DMS 273 treated with DMSO at 0.1 percent for 48 hours (cell line): ENCODE measurements around the gene WIPF2.
A peak's percentile ranks its signal among the peaks of the same experiment; 100 is the strongest.
"Not testable (repeated sequence)": the region's sequence is repeated elsewhere in the genome, so short reads cannot be mapped to it uniquely, and the experiment has no call there.

ENCODE experiments used
- DNase-seq: peaks from one replicate; lab custom pipeline; 2025; lab: John Stamatoyannopoulos, UW

Gene WIPF2

DNA sequence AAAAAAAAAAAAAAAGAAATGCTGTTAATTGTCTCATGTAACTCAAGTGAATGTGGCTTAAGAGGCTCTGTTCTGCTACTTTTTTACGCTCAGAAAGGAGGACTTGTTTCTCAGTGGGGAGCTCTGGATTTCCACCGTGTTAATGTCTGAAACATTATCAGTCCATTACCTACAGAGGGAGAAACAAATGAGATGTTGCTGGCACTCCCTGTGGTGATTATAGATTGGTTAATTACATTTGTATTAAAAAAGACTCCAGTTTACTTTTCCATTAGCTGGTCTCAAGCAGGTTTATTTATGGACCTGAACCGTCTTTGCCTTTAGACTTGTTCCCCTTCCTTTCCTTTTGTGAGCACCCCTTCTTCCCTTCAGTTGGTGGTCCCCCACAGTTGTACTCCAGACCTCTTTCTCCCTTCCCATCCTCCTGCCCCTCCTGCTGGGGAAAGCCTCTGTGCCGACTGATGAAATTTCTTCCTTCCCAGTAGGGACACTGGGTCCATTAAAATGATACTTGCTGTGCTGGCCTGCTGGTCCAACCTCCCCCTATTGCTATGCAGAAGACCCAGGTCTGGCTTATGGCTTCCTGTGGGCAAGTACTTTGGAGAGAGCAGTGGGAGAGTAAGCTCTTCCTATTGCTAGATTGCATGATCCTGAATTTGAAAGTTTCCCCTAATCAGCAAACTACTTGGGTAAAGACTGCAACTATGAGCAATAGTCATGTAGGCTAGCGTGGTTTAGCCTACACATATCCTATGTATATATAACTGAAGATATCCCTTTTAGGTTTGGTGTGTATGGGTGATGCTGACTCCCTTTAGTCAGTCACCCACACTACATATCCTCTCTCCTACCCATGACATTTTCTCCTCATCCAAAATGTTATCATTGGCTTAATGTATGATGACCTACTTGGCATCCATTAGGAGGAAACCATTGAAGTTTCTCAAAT is 76.7 kb downstream of the WIPF2 start:
- DNase-seq: no peak

DNA sequence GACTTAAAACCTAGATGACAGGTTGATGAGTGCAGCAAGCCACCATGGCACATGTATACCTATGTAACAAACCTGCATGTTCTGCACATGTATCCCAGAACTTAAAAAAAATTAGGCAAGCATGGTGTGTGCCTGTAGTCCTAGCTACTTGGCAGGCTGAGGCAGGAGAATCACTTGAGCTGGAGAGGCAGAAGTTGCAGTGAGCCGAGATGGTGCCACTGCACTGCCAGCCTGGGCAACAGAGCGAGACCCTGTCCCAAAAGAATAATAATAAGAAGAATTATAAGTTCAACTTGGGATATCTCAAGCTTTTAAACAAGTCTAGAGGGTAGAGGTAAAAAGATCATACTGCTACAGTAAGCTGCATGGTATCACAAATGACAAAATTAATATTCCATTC is 78.4 kb downstream of the WIPF2 start:
- DNase-seq: no peak

DNA sequence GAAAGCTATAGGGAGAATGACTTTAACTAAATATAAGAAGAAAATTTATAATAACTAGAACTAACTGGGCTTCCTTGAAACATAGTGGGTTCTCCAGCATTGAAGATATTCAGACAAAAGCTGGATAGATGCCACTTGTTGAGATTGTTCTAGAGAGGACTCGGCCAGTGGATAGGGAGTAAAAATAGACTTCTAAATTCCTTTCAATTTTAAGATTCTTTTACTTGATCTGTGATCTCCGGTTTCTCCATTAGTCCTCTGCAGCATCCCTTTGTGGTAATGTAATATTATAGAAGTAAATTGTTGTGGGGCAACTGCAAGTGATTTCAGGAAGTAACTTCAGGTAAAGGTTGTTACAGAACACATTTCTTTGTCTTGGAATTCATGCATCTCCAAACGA is 79.6 kb downstream of the WIPF2 start:
- DNase-seq: no peak

DNA sequence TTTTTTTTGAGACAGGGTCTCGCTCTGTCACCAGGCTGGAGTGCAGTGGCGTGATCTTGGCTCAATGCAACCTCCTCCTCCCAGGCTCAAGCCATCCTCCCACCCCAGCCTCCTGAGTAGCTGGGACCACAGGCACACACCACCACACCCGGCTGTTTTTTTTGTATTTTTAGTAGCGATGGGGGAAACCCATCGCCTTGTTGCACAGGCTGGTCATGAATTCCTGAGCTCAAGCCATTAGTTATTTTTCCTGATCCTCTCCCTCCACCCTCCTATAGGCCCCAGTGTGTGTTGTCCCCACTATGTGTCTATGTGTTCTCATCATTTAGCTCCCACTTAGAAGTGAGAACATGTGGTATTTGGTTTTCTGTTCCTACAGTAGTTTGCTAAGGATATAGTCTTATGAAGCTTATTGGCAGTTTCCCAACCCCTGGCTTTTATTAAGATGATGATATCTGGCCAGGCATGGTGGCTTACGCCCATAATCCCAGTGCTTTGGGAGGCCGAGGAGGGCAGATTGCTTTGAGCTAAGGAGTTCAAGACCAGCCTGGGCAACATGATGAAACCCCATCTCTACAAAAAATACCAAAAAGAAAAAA is 80.2 kb downstream of the WIPF2 start:
- DNase-seq: not testable (repeated sequence)

DNA sequence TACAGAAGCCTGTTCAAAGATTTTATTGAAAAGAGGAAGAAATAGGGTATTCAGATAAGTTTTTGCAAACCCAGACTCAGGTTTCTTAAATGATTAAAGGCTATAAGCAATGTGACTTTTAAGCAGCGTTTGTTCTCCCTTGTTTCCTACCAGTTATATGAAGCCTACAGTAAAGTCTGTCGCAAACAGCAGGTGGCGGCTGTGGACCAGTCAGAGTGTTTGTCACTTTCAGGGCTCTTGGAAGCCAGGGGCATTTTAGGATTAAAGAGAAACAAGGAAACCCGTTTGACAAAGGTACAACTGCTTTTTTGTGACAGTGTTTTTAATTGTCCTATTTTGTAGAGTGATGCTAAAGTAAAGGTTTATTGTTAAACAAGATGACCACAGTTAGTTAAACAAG is 82.2 kb downstream of the WIPF2 start:
- DNase-seq: no peak

DNA sequence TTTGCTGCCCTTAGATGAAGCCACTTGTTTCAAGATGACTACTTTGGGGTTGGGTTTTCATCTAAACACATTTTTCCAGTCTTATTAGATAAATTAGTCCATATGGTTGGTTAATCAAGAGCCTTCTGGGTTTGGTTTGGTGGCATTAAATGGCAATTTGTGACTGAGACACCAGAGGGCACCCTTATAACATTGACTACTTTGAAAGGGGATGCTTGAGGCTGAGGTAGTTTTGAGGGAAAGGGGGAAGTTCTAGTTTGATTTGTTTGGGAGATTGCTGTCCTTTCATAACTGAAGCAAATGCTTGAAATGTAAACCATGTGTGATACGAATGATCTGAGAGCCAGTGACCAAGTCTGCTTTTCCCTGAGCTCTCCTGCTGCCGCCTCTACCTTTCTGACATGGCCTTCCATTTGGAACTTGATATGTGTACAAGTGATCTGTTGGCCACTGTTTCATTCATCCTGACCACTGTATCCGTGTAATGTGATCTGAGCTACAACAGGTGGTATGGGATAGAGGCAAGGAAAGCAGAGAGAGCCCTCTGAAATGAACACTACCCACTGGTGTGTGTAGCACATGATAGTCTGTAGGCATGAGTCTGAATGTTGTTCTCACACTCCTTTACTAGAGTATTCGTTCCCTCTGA is 84.0 kb downstream of the WIPF2 start:
- peak; percentile 77 for DNase-seq

DNA sequence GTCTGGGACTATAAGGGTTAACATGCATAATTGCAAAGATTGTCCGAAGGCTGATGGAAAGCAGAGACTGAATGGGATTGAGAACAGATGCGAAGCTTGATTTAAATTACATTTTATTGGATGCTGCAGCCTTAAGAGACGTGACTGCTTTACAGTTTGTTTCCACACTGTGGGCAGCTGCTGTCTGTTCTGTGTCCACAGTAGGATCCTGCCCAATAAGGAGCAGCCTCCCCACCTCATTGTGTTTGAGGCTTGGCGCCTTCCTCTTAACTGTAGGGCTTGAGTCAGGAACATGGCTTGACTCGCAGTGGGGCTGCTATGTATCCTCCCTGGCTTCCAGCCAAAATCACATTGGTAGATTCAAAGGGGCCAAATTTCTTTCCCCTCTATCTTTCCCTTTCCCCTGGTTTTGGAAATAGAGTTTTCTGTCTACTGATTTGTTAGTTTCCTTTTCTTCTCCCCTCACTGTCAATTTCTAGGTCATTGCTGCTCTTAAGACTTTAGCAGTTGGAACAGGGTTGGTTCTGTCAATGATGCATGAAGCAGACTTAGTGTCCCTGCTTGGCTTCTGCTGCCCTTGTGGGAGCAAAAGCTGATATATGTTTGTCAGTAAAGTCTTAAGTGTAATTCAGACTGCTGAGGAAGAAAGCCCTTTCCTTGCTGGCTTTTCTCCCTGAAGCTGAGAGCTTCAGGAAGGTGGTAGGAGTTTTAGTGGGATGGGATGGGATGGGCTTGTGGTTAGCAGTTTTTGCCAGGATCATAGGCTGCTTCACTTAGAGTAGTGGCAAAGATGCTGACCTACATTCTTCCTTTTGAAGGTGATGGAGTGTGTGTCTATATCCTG is 84.8 kb downstream of the WIPF2 start:
- DNase-seq: peak; percentile 48

DNA sequence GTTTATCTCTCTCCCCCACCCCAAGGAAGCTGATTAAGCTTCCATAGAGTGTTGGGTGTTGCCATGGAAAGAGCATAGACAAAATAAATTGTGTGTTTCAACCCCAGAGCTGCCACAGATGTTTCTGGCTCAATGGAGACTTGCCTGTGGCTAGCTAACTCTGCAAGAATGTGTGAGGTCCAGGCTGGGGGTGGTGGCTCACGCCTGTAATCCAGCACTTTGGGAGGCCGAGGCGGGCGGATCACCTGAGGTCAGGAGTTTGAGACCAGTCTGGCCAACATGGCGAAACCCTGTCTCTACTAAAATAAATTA is 85.4 kb downstream of the WIPF2 start:
- not testable (repeated sequence) for DNase-seq

DNA sequence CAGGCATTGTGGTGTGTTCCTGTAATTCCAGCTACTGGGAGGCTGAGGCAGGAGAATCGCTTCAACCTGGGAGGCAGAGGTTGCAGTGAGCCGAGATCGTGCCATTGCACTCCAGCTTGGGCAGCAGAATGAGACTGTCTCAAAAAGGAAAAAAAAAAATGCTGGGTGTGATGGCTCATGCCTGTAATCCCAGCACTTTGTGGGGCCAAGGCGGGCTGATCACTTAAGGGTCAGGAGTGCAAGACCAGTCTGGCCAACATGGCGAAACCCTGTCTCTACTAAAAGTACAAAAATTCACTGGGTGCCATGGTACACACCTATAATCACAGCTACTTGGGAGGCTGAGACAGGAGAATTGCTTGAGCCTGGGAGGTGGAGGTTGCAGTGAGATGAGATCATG is 85.8 kb downstream of the WIPF2 start:
- not testable (repeated sequence) for DNase-seq

DNA sequence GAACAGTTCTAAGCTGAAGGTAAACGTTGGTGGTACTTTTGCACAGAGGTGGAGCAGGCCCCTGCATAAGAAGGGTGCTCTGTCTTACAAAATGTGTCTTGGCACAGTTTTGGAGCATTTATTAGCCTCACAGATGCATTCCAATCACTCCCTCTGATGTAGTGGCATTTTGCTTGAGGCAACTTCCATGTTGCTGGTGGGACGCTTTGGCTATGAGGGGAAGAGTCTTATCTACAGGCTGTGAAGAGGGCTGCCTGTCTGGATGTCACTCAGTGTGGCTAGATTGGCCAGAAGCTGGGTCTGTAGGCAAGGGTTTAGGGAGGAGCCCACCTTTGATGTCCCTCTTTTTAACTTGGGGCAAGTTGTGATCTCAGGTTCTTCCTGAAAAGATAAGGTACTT is 87.3 kb downstream of the WIPF2 start:
- DNase-seq: no peak

DNA sequence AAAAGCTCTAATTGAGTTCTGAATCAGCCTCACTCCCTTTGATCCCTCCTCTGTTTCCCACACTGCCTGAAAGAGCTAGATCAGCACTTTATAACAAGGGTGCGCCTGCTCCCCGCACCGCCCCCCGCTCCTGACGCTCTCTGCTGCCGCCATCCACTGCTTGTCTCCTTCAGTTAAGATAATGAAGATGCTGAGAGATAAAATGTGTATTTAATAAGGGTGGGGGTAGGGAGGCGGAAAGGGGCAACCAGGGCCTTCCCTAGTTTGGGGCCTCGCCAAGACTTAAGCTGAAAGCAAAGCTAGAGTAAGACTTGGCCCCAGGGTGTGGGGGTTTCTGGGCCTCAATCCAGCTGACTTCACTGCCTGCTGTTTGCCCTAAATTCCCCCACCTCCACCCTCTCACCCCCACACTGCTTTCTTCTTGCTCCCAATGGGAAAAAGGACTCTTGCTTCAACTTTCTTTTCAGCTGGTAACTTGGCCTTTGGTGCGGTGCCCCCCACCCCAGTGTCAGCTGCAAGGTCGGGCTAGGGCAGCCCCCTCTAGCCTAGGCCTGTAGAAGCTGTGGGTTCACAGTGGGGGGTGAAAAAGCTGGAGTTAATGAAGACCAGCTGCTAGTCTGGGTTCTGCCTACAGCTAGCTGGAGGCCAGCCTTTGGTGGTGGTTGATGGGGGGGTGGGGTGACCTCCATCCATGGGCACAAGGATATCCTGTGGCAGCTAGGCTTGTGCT is 88.1 kb downstream of the WIPF2 start:
- peak; percentile 90 for DNase-seq

DNA sequence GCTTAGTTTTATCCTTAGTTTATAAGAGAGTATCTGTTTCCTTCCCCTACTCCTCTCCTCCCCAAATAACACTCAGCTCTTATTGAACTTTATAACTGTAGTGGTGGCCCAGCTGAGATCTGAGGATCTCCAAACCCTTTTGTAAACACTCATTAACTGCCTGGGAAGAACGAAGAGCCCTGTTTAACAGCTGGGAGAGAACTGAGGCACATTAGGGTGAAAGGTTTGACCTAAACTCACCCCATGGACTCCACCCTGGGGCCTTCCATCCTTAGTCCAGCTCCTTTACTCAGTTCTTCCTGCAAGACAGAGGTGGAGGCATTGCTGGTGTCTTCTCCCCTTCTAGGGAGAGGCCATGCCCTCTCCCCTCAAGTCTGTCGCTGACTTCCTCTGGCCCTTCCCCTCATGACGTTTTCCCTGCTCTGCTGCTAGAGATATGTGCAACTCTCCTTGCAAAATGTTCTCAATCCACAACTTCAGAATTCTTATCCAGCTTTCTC is 88.7 kb downstream of the WIPF2 start:
- DNase-seq: no peak

DNA sequence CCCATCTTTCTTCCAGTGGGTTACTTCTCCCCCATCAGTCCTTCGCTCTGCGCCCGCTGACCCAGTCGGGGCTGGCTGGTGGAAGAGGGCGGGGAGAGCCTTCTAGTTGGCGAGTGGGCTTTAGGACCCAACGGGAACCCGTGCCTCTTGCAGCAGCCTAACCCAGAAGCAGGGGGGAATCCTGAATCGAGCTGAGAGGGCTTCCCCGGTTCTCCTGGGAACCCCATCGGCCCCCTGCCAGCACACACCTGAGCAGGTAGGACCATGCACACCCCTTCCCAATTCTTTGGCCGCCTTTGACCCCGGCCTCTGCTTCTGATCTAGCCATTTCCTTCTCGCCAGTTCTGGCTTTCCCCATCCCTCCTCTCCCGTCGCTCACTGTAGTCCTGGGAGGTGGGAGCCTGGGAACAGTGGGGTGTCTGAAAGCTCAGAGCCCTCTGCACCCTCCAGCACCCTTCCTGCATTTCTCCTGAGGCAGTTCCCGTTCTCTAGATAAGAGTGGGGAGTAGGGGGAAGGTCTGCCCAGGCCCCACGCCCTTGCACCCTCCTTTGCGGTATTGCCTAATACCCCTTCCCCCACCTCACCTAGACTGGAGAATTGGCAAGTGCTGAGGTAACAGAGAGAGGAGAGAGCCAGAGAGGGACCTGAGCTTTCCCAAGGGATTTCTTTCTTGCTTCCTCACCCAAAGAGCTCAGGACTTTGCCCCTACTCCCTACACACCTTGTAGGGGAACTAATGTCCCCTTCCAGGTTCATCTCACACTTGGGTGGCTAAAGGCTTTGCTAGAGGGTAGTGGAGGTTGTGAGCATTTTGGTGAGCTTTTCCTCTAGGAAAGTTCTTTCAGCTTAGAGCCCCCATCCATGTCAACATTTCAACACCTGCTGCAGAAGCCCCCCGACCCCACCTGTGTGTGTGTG is 90.2 kb downstream of the WIPF2 start, which contains the start of gene RARA:
RARA (plus strand) TSS at position 150 of the 918 bp plus-strand sequence. CDS start 22,039 bp downstream, outside the sequence.
- peak; percentile 29 for DNase-seq

DNA sequence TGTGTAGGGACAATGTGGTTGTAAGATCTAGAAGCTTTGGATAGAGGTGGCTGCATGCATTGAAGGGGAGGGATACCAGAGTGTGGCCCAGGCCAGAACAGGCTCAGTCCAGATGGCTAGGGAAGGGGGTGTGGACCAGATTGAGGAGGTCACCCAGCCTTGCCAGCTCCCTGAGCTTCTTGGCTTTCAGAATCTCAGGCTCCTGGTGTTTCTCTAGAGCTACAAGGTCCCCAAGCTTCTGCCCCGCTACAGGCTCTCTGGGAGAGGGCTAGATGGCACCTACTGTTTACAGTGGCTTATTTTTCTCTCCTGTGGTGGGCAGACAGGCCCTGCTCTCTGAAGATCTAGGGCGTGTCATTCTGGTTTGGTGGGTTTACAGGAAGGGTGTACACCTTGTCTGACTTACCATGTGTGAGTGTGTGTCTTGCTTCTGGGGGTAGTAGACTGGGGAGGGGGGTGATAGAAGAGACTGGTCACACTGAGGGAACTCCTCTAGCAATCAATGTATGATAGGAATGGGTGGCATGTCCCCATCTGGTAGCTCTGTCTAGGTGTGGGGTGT is 90.9 kb downstream of the WIPF2 start:
- no peak for DNase-seq

DNA sequence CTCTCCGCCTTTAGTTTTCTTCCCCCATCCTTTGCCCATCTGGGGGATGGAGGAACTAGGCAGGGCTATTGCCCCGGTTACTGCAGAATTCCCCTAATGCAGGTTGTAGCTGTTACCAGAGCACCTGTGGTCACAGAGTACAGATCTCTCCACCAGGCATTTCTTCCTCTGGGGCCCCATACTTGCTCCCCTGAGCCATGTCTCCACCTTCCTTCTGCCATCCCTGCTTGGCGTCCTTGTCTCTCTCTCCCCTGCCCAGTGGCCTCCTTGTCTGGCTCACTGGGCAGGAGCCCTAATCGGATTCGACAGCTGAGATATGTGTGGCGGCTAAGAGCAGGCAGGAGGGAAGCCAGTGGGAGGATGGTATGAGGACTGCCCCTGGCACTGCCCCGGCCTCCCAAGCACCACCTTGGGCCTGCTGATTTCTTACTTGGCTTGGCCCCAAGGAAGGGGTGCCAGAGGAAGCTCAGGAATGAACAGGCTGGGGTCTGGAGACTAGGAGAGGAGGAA is 91.8 kb downstream of the WIPF2 start:
- DNase-seq: no peak

DNA sequence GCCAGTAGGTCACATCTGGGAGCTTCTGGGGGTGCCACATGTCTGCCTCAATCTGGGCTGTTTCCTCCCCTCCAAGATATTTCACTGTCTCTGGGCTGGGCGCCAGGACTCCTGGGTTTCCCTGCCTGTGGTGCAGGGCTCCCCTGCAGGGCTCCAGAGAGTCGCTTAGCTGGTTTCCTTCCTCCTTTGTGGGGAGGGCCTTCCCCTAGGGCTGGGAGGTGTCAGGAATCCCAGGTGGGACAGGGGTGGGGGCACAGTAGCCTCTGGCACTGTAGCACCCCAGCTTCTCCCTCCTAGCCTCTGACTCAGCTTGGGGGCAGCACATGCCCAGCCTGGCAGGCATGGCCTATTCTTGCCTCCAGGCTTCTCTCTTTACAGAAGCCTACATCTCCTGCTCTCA is 92.5 kb downstream of the WIPF2 start:
- peak; percentile 48 for DNase-seq

DNA sequence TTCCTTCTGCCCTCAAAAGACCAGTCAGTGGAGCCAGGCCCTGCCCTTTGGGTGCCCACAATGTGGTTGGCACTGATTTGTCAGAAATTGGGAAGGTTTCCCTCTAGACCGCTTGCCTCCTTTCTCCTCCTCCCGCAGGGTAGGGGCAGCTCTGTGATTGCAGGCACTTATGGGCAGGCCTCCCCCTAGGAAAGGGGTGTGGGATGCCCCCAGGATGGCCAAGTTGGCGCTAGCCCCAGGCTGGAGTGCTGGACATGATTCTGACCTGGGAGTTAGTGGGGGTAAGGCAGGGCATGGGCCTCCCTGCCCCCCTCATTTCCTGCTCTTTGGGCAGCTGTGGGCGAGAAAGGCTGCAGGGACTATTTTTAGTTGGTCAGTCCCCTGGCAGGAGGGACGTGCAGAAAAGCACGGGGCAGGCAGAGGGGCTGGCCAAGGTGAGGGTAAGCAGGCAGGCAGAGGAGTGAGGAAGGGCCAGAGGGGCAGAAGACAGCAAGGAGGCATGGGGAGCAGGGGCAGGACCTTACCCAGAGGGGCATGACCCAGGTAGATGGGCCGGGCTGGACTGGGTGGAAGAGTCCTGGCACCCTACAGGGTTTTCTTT is 93.1 kb downstream of the WIPF2 start:
- DNase-seq: no peak

DNA sequence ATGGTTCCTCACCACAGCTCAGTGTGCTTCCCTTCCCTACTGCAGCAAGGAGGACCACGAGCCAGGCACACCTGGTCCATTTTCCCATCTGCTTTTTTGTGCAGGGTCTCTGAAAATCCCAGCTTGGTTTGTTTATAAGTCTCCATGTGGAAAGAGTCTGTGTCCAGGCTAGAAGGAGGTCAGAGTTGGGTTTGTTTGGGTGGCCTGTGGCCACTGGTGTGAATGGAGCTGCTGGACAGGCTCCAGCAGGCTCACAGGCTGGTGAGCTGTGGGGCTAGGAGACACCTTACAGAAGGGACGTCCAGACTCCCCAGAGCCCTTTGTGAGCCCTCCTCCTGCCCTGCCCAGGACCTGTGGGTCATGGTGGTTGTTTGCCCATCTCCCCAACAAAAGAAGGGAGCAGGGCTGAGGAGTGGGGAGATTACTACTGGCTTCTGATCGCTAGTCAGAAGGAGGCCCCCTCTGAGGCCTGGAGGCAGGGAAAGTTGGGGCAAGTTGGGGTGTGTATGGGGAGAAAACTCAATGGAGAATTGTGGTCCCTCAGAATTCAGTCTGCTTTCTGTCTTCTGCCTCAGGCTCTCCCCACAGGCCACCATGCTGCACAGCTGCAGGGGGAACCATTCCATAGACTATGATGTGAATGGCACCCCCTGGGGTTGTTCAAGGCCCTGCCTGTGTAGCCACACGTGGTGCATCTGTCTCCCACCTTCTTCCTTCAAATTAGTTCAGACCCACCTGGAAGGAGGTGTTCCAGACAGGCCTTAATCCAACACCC is 94.0 kb downstream of the WIPF2 start:
- DNase-seq: no peak
